NT2/D1 (cell line): ENCODE data around the gene WAPL.
A peak's percentile ranks its signal among the peaks of the same experiment; 100 is the strongest.
"Not testable (repeated sequence)": the region's sequence is repeated elsewhere in the genome, so short reads cannot be mapped to it uniquely, and the experiment has no call there.

Experiments
- DNase-seq: peaks from one replicate; pipeline ENCODE4 v3.0.0-alpha.2; 2011; ENCODE audit warnings: low read depth, low spot score
- H3K27me3 ChIP-seq: 2 replicates; pipeline ENCODE4 v1.6.0; 2011; ENCODE audit warnings: mild to moderate bottlenecking; ENCODE audit not compliant: insufficient read length, insufficient read depth
- H3K36me3 ChIP-seq: 2 replicates; pipeline ENCODE4 v1.6.1; 2011; ENCODE audit warnings: mild to moderate bottlenecking, low read length, mixed read lengths; ENCODE audit not compliant: insufficient read depth, insufficient read length
- H3K4me1 ChIP-seq: 2 replicates; pipeline ENCODE4 v1.5.1; 2011; ENCODE audit not compliant: insufficient read depth, insufficient read length
- H3K4me3 ChIP-seq: 2 replicates; pipeline ENCODE4 v1.5.1; 2011; ENCODE audit warnings: low read depth; ENCODE audit not compliant: insufficient read length
- H3K9ac ChIP-seq: 2 replicates; pipeline ENCODE4 v1.6.0; 2011; ENCODE audit warnings: low read depth; ENCODE audit not compliant: insufficient read length
- H3K9me3 ChIP-seq: 2 replicates; pipeline ENCODE4 v1.5.1; 2011; ENCODE audit warnings: mild to moderate bottlenecking, low read length; ENCODE audit not compliant: insufficient read depth
- SUZ12 ChIP-seq: IDR thresholded peaks from 2 replicates; pipeline ENCODE4 v1.6.1; 2011; ENCODE audit not compliant: insufficient read length, insufficient read depth; ENCODE audit errors: extremely low read depth
- YY1 ChIP-seq: IDR thresholded peaks from 2 replicates; pipeline ENCODE4 v1.6.1; 2011; ENCODE audit not compliant: insufficient read length, insufficient read depth
- ZNF274 ChIP-seq: IDR thresholded peaks from 2 replicates; pipeline ENCODE4 v1.6.1; 2011; ENCODE audit warnings: mild to moderate bottlenecking, low read depth, low read length

WAPL gene

GRCh38 chr10:86521678-86522509 lies at the start of gene WAPL:
Gene WAPL (minus strand): TSS chr10:86521792. CDS start chr10:86518069, 3,723 bp downstream.
- TF ChIP-seq SUZ12 (no peak), YY1 (peak; percentile 58), ZNF274 (no peak)
- Histone ChIP-seq H3K9me3 (no peaks in the 10 kb centered on the region), H3K9ac (peak within 1 kb of the TSS; percentile 92), H3K36me3 (peaks cover 16% of the 10 kb centered on the region), H3K27me3 (no peaks in the 10 kb centered on the region), H3K4me3 (peak within 1 kb of the TSS; percentile 86), H3K4me1 (no peaks in the 10 kb centered on the region)
- DNase-seq, result peak; percentile 85

- DNase-seq, result no peak
- no peak overlapping the region for H3K4me3 ChIP-seq
- H3K4me1 ChIP-seq, result no peaks in the 10 kb centered on the region
- no peaks in the 10 kb centered on the region for H3K27me3 ChIP-seq
- TF ChIP-seq ZNF274 (no peak), SUZ12 (no peak), YY1 (no peak)
- no peaks in the 10 kb centered on the region for H3K36me3 ChIP-seq
- H3K9ac ChIP-seq, result no peak overlapping the region
- no peaks in the 10 kb centered on the region for H3K9me3 ChIP-seq
Observed at GRCh38 chr10:86569335-86569734, 47.7 kb upstream of the WAPL start.

- not testable (repeated sequence) for H3K9me3 ChIP-seq, H3K9ac ChIP-seq, H3K36me3 ChIP-seq, DNase-seq, H3K4me1 ChIP-seq, H3K4me3 ChIP-seq, H3K27me3 ChIP-seq
Observed at GRCh38 chr10:86566518-86566917, 44.9 kb upstream of the WAPL start.

- H3K4me3 ChIP-seq, H3K4me1 ChIP-seq, H3K9me3 ChIP-seq, DNase-seq, H3K9ac ChIP-seq, H3K36me3 ChIP-seq, H3K27me3 ChIP-seq: not testable (repeated sequence)
Observed at GRCh38 chr10:86563338-86563737, 41.7 kb upstream of the WAPL start.

GRCh38 chr10:86558695-86559094 lies 37.1 kb upstream of the WAPL start:
- not testable (repeated sequence) for H3K4me1 ChIP-seq, DNase-seq, H3K4me3 ChIP-seq, H3K36me3 ChIP-seq, H3K9ac ChIP-seq, H3K9me3 ChIP-seq, H3K27me3 ChIP-seq

- no peaks in the 10 kb centered on the region for H3K36me3 ChIP-seq
- no peak overlapping the region for H3K9ac ChIP-seq
- H3K27me3 ChIP-seq, result no peaks in the 10 kb centered on the region
- H3K9me3 ChIP-seq, result no peaks in the 10 kb centered on the region
- H3K4me1 ChIP-seq, result no peaks in the 10 kb centered on the region
- no peak for DNase-seq
- H3K4me3 ChIP-seq, result no peak overlapping the region
- TF ChIP-seq SUZ12 (no peak), ZNF274 (no peak), YY1 (no peak)
Observed at GRCh38 chr10:86556933-86557649, 35.5 kb upstream of the WAPL start.

GRCh38 chr10:86556532-86556931 lies 34.9 kb upstream of the WAPL start:
- no peak overlapping the region for H3K4me3 ChIP-seq
- no peak overlapping the region for H3K9ac ChIP-seq
- DNase-seq, result no peak
- H3K9me3 ChIP-seq, result no peaks in the 10 kb centered on the region
- H3K4me1 ChIP-seq, result no peaks in the 10 kb centered on the region
- TF ChIP-seq YY1 (no peak), SUZ12 (no peak), ZNF274 (no peak)
- H3K27me3 ChIP-seq, result no peaks in the 10 kb centered on the region
- H3K36me3 ChIP-seq, result no peaks in the 10 kb centered on the region

- H3K9me3 ChIP-seq, result no peaks in the 10 kb centered on the region
- no peak overlapping the region for H3K4me3 ChIP-seq
- no peak overlapping the region for H3K9ac ChIP-seq
- no peaks in the 10 kb centered on the region for H3K27me3 ChIP-seq
- DNase-seq, result no peak
- no peaks in the 10 kb centered on the region for H3K4me1 ChIP-seq
- TF ChIP-seq YY1 (no peak), SUZ12 (no peak), ZNF274 (no peak)
- no peaks in the 10 kb centered on the region for H3K36me3 ChIP-seq
Observed at GRCh38 chr10:86553639-86554038, 32.0 kb upstream of the WAPL start.
